Left ventricle myocardium inferior (tissue), 1 donor: ENCODE measurements around the gene RIPK3. TPM values are rescaled to one million over a fixed set of nuclear protein-coding genes. Genes with fewer than 3 reads are reported as not detected.
A peak's percentile ranks its signal among the peaks of the same experiment; 100 is the strongest.

ENCODE experiments used
- DNase-seq: peaks from one replicate; pipeline ENCODE4 v3.0.0-alpha.2; 2020
- H3K27ac ChIP-seq: fragments of 200-600 bp; replicated peaks from 2 replicates; pipeline ENCODE4 v1.8.0; 2021
- H3K27me3 ChIP-seq: fragments of 200-600 bp; 2 replicates; pipeline ENCODE4 v1.8.0; 2021; ENCODE audit warnings: low read depth
- H3K36me3 ChIP-seq: fragments of 200-600 bp; 2 replicates; pipeline ENCODE4 v1.8.0; 2021
- H3K4me1 ChIP-seq: fragments of 200-600 bp; 2 replicates; pipeline ENCODE4 v1.8.0; 2021
- H3K4me3 ChIP-seq: fragments of 200-600 bp; 2 replicates; pipeline ENCODE4 v1.8.0; 2021; ENCODE audit warnings: mild to moderate bottlenecking, moderate library complexity
- H3K9me3 ChIP-seq: fragments of 200-600 bp; replicated peaks from 2 replicates; pipeline ENCODE4 v1.8.0; 2021
- intact Hi-C: fragments of 100-400 bp; cut with micrococcal nuclease; formaldehyde crosslinking; loops from one replicate; pipeline ENCODE4 v1.11.0; 2022
- total RNA-seq: library from RNA; stranded (reverse); fragmentation: NEBNext Ultra II Directional; extraction: Animal tissue kit (Norgen Biotek cat#: 25700); gene quantifications from one replicate; pipeline ENCODE4 v1.2.1, GENCODE V29; 2021
- TF ChIP-seq, protein P1 (sequence below): fragments of 200-600 bp; IDR thresholded peaks from 2 replicates; pipeline ENCODE4 v1.8.0; 2021; ENCODE audit warnings: antibody characterized with exemption, mild to moderate bottlenecking, borderline replicate concordance
- donor health status: DM: no; HTN: yes; CAD: no; lungs with severe emphysema.

The RIPK3 gene
- total RNA-seq, 1 donor from 2014 or later: 3.6 TPM

DNA sequence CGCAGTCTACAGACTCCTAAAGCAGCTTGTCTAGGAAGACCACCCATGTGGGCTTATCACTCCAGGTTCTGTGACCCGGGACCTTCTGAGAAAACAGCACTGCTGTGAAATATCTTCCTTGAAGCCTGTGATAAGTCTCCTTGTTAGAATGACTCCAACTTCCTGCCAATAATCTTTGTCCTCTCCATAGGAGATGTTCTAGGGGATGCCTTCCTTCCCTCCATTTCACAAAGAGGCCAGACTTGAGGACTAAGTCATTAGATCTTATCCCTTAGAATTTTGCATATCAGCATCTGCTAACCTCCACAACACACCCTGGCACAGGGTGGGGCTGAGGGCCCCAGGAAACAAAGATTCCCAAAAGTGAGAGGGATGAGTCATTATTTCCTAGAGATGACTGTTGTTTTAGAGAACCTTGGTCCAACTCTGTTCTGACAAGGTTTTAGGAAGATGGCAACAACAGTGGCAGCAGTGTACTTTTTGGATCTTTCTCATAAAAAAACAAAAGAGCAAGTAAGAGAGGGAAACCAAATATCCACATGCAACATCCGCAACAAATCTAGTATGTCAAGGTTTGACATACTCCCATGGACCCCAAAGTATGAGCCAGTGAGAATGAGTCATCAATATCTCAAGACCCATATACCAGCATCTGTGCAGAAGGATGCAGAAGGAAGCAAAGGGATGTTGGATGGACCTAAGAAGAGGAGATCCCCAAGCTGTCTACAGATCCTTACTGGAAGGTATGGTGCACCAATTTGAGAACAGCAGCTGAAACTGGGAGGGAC lies 22.5 kb downstream of the RIPK3 start:
- TF ChIP-seq, protein P1, sequence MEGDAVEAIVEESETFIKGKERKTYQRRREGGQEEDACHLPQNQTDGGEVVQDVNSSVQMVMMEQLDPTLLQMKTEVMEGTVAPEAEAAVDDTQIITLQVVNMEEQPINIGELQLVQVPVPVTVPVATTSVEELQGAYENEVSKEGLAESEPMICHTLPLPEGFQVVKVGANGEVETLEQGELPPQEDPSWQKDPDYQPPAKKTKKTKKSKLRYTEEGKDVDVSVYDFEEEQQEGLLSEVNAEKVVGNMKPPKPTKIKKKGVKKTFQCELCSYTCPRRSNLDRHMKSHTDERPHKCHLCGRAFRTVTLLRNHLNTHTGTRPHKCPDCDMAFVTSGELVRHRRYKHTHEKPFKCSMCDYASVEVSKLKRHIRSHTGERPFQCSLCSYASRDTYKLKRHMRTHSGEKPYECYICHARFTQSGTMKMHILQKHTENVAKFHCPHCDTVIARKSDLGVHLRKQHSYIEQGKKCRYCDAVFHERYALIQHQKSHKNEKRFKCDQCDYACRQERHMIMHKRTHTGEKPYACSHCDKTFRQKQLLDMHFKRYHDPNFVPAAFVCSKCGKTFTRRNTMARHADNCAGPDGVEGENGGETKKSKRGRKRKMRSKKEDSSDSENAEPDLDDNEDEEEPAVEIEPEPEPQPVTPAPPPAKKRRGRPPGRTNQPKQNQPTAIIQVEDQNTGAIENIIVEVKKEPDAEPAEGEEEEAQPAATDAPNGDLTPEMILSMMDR: no peak
- H3K27ac ChIP-seq: no peak overlapping the region
- peaks cover 21% of the 10 kb centered on the region for H3K36me3 ChIP-seq
- H3K4me3 ChIP-seq: no peak overlapping the region
- H3K4me1 ChIP-seq: peaks cover 52% of the 10 kb centered on the region
- no peak for DNase-seq
- no peaks in the 10 kb centered on the region for H3K9me3 ChIP-seq
- H3K27me3 ChIP-seq: peaks cover 46% of the 10 kb centered on the region
- intact Hi-C loops: no loop called here

DNA sequence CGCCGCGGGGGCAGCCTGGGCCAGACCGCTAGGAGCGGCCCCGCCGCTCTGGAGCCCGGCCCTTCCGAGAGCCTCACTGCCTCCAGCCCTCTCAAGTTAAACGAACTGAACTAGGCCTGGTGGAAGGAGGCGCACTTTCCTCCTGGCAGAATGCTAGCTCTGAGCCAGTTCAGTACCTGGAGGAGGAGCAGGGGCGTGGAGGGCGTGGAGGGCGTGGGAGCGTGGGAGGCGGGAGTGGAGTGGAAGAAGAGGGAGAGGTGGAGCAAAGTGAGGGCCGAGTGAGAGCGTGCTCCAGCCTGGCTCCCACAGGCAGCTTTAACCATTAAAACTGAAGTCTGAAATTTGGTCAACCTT lies 23.2 kb downstream of the RIPK3 start:
- DNase-seq: no peak
- peak overlapping the region; percentile 41 for H3K4me3 ChIP-seq
- H3K4me1 ChIP-seq: peaks cover 60% of the 10 kb centered on the region
- intact Hi-C loops: no loop called here
- TF ChIP-seq, protein P1: no peak
- H3K27ac ChIP-seq: peak overlapping the region; percentile 88
- peaks cover 46% of the 10 kb centered on the region for H3K27me3 ChIP-seq
- peaks cover 19% of the 10 kb centered on the region for H3K36me3 ChIP-seq
- H3K9me3 ChIP-seq: no peaks in the 10 kb centered on the region

DNA sequence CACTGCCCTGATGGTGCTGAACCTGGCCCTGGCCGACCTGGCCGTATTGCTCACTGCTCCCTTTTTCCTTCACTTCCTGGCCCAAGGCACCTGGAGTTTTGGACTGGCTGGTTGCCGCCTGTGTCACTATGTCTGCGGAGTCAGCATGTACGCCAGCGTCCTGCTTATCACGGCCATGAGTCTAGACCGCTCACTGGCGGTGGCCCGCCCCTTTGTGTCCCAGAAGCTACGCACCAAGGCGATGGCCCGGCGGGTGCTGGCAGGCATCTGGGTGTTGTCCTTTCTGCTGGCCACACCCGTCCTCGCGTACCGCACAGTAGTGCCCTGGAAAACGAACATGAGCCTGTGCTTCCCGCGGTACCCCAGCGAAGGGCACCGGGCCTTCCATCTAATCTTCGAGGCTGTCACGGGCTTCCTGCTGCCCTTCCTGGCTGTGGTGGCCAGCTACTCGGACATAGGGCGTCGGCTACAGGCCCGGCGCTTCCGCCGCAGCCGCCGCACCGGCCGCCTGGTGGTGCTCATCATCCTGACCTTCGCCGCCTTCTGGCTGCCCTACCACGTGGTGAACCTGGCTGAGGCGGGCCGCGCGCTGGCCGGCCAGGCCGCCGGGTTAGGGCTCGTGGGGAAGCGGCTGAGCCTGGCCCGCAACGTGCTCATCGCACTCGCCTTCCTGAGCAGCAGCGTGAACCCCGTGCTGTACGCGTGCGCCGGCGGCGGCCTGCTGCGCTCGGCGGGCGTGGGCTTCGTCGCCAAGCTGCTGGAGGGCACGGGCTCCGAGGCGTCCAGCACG lies 23.8 kb downstream of the RIPK3 start:
- Histone ChIP-seq H3K4me3 (peak overlapping the region; percentile 41), H3K36me3 (peaks cover 13% of the 10 kb centered on the region), H3K27ac (peak overlapping the region; percentile 88), H3K4me1 (peaks cover 66% of the 10 kb centered on the region), H3K9me3 (no peaks in the 10 kb centered on the region), H3K27me3 (peaks cover 46% of the 10 kb centered on the region)
- TF ChIP-seq, protein P1: peak; percentile 57
- peak; percentile 55 for DNase-seq
- intact Hi-C loops: no loop called here

DNA sequence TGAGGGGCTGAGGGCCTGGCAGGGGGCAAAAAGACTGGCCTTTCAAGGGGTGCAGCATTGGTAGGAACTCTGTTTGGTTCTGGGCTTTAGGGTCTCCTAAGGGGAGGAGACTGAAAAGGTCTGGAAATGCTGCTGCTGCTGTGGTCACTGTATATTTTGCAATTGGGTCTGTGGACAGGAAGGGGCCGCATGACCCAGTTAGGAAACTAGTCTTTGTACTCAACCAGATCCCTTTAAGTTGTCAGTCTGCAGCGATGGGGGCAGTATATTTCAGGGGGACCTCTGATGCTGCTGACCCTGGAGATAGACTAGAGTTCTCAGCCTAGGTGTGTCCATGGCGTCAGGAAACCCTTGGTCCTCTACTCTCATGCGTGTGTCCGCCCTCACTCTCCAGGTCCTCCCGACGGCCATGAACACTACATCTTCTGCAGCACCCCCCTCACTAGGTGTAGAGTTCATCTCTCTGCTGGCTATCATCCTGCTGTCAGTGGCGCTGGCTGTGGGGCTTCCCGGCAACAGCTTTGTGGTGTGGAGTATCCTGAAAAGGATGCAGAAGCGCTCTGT lies 24.5 kb downstream of the RIPK3 start:
- H3K9me3 ChIP-seq: no peaks in the 10 kb centered on the region
- H3K27me3 ChIP-seq: peaks cover 43% of the 10 kb centered on the region
- H3K4me1 ChIP-seq: peaks cover 72% of the 10 kb centered on the region
- TF ChIP-seq, protein P1: no peak
- peak overlapping the region; percentile 88 for H3K27ac ChIP-seq
- intact Hi-C loops: no loop called here
- H3K4me3 ChIP-seq: peak overlapping the region; percentile 41
- DNase-seq: no peak
- peaks cover 8% of the 10 kb centered on the region for H3K36me3 ChIP-seq

DNA sequence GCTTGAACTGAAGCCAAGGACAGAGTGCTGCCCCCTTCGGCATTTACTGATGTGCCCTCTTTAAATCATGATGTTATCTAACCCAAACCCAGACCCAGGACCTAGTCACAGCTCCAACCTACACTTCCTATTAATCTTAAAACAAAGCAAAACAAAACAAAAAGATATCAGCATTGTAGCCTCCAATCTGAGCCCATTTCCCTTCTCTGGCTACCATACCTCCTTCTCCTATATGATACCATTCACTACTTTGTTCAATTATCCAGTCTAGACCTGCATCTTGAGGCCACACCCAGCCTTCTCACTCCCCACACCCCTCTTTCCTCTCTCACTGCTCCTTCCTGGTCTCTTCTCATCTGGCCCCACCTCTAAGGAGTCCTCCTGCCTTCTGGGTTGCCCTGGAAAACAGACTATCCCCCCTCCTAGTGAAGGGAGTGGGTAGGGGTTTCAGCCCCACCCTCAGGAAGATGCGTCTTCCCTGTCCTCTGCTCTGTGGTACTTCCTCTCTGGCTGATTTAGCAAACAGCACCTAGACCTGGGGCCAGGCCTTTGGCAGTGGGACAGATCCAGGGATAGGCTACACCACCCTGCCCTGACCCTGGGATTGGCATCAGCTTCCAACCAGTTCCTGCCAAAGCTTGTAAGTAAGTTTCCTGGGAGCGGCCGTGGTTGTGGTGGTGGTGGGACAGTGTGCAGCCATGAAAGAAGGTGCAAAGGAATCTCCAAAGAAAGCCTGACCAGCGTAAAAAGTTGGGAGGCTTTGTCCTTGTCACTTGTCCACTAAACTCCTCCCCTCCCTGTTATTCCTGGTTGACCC lies 25.2 kb downstream of the RIPK3 start:
- TF ChIP-seq, protein P1: no peak
- peaks cover 80% of the 10 kb centered on the region for H3K4me1 ChIP-seq
- H3K36me3 ChIP-seq: peaks cover under 1% of the 10 kb centered on the region
- intact Hi-C loops: no loop called here
- H3K27me3 ChIP-seq: peaks cover 39% of the 10 kb centered on the region
- DNase-seq: no peak
- no peak overlapping the region for H3K4me3 ChIP-seq
- H3K9me3 ChIP-seq: no peaks in the 10 kb centered on the region
- H3K27ac ChIP-seq: peak overlapping the region; percentile 88
